ENCODE data around the gene MYO10.

The MYO10 gene

GRCh38 chr5:16713386-16713928 lies 222.6 kb downstream of the MYO10 start:
- no peak for DNase-seq (ENCODE audit: low read depth, low spot score)

GRCh38 chr5:16712620-16713019 lies 223.5 kb downstream of the MYO10 start:
- no peak for DNase-seq (ENCODE audit: low read depth, low spot score)

GRCh38 chr5:16712178-16712577 lies 223.9 kb downstream of the MYO10 start:
- DNase-seq (ENCODE audit: low read depth, low spot score), result no peak

- no peak for DNase-seq (ENCODE audit: low read depth, low spot score)
Measured at GRCh38 chr5:16709691-16710433, 226.2 kb downstream of the MYO10 start.

- DNase-seq (ENCODE audit: low read depth, low spot score), result no peak
Measured at GRCh38 chr5:16707869-16708192, 228.3 kb downstream of the MYO10 start.

GRCh38 chr5:16707168-16707868 lies 228.8 kb downstream of the MYO10 start:
- no peak for DNase-seq (ENCODE audit: low read depth, low spot score)

GRCh38 chr5:16704945-16705344 lies 231.1 kb downstream of the MYO10 start:
- DNase-seq (ENCODE audit: low read depth, low spot score), result no peak

GRCh38 chr5:16702964-16703363 lies 233.1 kb downstream of the MYO10 start:
- no peak for DNase-seq (ENCODE audit: low read depth, low spot score)

- DNase-seq (ENCODE audit: low read depth, low spot score), result no peak
Measured at GRCh38 chr5:16701134-16702099, 234.7 kb downstream of the MYO10 start.

- DNase-seq (ENCODE audit: low read depth, low spot score), result no peak
Measured at GRCh38 chr5:16700081-16700480, 236.0 kb downstream of the MYO10 start.

GRCh38 chr5:16695779-16696178 lies 240.3 kb downstream of the MYO10 start:
- DNase-seq (ENCODE audit: low read depth, low spot score), result no peak

- DNase-seq (ENCODE audit: low read depth, low spot score), result no peak
Measured at GRCh38 chr5:16693879-16694278, 242.2 kb downstream of the MYO10 start.

- DNase-seq (ENCODE audit: low read depth, low spot score), result no peak
Measured at GRCh38 chr5:16691731-16692130, 244.4 kb downstream of the MYO10 start.

- no peak for DNase-seq (ENCODE audit: low read depth, low spot score)
Measured at GRCh38 chr5:16690243-16690852, 245.7 kb downstream of the MYO10 start.

- DNase-seq (ENCODE audit: low read depth, low spot score), result no peak
Measured at GRCh38 chr5:16687898-16688297, 248.2 kb downstream of the MYO10 start.

- DNase-seq (ENCODE audit: low read depth, low spot score), result no peak
Measured at GRCh38 chr5:16685069-16685468, 251.0 kb downstream of the MYO10 start.

- no peak for DNase-seq (ENCODE audit: low read depth, low spot score)
Measured at GRCh38 chr5:16681876-16682275, 254.2 kb downstream of the MYO10 start.

GRCh38 chr5:16679863-16680262 lies 256.2 kb downstream of the MYO10 start:
- no peak for DNase-seq (ENCODE audit: low read depth, low spot score)

- no peak for DNase-seq (ENCODE audit: low read depth, low spot score)
Measured at GRCh38 chr5:16679190-16679589, 256.9 kb downstream of the MYO10 start.

- DNase-seq (ENCODE audit: low read depth, low spot score), result no peak
Measured at GRCh38 chr5:16675806-16676205, 260.3 kb downstream of the MYO10 start.

- no peak for DNase-seq (ENCODE audit: low read depth, low spot score)
Measured at GRCh38 chr5:16674750-16675149, 261.3 kb downstream of the MYO10 start.
